Activated CD4-positive, CD25-positive, alpha-beta regulatory T cell treated with anti-CD3 and anti-CD28 coated beads, Interleukin-2, amount 50 U/mL, for 16 hours (primary cell): ENCODE results near the gene FOXL3.
"Not testable (repeated sequence)": the region's sequence is repeated elsewhere in the genome, so short reads cannot be mapped to it uniquely, and the experiment has no call there.

Experiments
- DNase-seq: peaks from one replicate; pipeline ENCODE4 v3.0.0-alpha.2; 2020; ENCODE audit warnings: low read depth, low spot score

FOXL3 gene

GRCh38 chr7:289209-289755, 688 bp upstream of the FOXL3 start:
- no peak for DNase-seq

GRCh38 chr7:290554-291372, 793 bp downstream of the FOXL3 start:
- DNase-seq: no peak

DNA sequence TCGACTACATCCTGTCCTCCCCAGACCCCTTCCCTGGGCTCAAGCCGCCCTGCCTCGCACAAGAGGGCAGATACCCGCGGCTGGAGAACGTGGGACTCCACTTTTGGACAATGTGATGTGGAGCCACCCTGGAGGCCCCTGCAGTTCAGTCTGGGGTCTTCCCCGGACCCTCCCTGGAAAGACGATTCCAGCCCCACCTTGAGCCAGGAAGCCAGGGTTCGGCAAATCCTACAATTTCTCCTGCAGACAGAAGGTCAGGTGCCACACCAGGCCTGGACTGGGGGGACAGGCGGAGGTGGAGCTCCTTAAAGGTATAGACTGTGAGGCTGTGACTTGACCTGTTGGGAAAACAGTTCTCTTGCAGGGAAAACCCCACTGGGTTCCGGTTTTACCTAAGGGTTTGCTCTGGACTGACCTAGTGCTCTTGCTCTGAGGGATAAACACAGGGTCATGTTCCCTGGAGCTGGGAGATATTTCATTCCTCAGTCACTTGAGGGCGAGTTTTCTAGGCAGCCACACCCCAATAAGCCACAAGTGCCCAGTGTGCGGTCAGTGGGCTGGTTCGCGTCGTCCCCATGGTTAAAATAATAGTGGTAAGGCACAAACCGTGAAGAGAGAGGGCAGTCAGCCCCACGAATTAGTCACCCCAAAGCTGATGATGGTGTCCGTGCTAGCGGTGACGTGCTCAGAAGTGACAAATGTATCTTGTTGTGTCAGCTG, 1.6 kb downstream of the FOXL3 start:
- DNase-seq: no peak

DNA sequence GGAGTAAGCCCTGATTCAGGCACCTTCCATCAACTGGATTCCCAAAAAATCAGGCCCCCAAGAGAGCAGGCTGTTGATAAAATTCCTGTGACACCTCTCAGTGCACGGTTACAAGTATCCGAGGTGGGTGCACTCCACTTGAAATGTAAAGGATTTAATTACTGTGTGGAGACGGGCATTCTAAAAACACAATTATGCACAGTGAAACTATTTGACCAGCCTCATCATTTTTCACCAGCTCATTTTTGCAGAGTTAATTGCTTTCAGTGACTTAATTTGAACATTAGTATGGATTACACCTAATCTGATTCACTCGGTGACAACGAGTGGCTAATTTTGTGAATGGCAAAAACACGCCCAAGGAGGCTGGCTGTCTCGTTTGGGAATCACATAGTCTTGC, 2.3 kb downstream of the FOXL3 start:
- no peak for DNase-seq

DNA sequence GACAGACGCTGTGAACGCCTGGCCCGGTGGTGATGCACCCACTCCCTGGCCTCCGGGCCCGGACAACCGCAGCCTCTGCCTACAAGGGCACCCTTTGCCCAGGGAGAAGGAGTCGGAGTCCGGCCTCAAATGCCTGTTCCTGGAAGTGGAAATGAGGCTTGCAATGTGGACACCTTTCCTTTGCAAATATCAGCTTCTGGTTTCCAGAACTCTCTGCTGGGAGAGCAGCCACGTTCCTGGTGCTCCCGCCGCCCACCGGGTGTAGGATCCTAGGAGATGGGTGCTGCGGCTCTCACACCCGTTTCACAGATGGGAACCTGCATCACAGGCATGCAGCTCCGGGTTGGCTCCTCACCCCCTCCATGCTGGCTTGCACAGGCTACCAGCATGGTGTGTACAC, 2.9 kb downstream of the FOXL3 start:
- no peak for DNase-seq

DNA sequence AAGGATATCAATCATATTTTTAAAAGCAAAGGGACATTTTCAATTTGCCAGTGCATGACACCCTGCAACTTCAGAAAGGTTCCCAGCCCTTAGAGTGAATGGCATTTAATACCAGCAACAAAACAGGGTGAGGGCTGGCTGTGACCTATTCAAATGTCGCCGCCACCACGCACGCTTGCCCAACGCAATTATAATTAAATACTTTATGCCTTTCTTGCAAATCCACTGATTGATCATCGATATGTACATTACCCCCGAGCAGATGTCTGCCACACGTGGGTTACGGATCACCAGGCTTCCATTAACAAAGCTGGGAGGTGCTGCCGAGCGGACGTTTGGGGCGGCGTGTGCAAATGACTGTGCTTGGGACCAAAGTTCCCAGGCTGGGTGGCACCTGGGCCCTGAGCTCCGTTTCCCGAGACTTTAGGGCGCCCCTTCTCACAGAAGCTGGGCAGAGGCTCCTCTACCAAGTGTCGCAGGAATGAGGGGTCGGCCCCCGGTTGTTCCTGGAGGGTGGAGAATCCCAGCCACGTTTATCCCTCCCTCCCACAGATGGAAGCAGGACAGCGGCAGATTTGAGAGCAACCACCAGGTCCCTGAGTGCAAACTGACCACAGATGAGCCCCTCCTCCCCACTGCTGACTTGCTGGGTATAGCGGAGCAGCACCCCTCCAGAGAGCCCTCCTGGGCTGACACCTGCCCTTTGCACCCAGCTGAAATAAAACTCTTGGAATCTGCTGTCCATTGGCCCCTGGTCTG, 3.9 kb downstream of the FOXL3 start:
- DNase-seq: no peak

DNA sequence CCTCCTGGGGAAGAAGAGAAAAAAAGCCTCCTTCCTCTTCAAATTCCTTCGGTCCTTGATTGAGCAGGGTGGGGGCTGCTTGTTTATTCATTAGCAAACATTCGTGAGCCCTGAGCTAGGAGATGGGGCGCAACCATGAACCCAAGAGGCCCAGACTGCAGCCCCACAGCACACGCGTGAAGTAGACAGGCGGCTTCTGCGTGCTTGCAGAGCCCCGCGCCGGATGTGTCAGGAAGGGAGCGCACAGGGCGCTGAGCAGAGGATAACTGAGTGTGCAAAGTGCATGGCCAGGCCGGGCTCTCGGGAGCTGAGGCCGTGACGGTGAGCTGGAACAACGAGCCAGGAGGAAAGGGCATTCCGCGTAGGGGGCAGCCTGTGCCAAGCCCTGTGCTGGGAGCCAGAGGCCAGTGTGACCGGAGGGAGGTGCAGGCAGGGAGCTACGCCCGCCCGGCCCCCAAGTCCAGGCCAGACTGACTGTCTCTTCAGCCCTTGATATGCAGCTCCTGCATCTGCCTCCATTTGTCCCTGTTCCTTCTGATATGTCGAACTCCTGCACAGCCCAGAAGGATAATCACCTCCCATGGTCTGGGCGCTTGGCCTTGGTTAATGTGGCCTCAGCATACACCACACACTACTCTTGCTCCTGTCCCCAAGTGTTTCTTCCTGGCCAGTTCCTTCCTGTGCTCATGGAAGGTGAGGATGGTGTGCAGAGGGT, 4.6 kb downstream of the FOXL3 start:
- no peak for DNase-seq

- no peak for DNase-seq
These were observed 5.5 kb downstream of the FOXL3 start for GRCh38 chr7:295155-296154.

- DNase-seq: no peak
These were observed 6.5 kb downstream of the FOXL3 start for GRCh38 chr7:296373-296945.

- not testable (repeated sequence) for DNase-seq
These were observed 7.2 kb downstream of the FOXL3 start for GRCh38 chr7:297141-297540.

DNA sequence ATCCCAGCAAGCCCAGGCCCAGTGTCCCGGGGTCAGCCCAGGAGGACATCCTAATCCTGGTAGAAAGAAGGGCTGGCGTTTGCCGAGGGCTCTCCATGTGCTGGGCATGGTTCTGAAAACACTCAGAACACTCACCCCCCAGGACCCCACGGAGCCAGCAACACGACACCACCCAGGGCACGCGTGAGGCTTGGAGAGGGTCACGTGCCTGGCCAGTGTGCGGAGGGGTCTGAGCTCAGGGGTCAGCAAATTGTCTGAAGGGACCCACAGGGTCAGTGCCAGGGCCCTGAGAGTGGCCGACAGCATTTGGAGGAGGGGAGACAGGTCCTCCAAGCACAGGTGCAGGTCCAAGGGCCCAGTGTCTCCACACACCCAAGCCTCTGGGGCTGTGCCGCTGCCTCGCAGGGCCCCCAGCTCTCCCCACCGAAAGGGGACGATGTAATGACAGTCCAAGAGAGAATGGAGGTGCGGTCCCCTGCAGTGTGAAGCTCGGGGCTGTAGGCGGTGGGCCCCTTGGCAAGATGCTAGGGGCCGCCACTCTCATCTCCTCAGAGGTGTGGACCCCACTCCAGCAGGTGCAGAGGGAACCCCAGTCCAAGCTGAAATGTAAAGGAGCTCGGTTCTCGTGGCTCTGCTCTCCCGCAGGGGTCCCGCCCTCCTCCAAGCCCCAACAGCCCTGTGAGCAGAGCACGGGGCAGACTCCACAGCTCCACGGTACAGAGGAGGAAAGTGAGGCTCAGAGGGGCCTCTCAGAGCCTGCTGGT, 7.8 kb downstream of the FOXL3 start:
- DNase-seq: no peak

- DNase-seq: no peak
These were observed 8.4 kb downstream of the FOXL3 start for GRCh38 chr7:298375-298702.

DNA sequence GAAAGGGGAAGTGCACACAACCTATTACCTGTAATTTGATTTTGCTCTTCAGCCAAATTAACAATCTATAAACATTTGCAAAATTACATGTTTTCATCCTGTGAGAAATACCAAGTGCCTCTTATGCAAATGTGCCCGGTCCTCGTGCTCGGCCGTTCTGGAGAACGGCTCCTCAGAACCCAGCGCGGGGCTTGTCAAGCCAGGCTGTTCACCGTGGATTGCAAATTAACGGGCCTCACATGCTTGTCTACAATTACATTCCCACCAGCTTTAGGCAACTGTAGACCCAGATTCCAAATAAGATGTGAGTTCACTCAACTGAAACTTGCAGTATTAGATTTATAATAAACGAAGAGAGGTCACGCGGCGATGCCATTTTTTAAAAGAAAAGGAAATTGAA, 8.8 kb downstream of the FOXL3 start:
- DNase-seq: no peak

- DNase-seq: no peak
These were observed 9.2 kb downstream of the FOXL3 start for GRCh38 chr7:299169-299568.

DNA sequence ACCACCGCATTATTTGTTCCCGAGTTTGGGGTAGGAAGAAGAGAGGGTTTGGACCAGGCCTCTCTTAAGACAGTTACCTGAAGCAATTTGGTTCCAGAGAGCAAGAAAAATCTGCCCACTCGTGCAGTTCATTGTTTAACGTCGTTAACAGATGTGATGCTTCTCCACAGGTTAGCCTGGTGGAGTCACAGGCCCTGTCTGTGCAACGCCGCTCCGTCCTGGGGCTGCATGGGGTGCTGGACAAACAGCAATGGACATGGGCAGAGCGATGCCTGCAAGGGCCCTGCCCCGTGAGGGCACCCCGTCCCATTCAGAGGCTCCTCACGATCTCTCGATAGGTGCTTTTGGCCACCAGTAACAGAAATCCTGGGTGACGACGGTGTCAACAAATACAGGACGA, 9.7 kb downstream of the FOXL3 start:
- no peak for DNase-seq

DNA sequence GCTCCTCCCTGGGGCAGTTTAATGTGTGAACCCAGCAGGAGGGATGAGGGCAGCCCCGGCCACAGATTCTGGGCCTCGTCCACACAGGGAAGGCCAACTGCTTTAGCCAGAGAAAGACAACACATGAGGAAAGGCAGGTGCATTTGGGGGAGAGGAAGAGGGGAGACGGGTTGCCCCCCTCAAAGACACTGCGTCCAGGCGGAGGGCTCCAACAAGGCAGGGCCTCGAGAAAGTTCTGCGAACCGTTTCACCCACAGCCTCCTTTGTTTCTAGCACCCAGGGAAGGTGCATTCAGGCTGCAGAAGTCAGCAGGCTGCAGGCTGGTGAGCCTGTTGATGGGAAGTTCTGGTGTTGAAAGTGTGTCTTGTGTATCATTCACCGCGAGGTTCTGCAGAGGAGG, 10.1 kb downstream of the FOXL3 start:
- DNase-seq: no peak

DNA sequence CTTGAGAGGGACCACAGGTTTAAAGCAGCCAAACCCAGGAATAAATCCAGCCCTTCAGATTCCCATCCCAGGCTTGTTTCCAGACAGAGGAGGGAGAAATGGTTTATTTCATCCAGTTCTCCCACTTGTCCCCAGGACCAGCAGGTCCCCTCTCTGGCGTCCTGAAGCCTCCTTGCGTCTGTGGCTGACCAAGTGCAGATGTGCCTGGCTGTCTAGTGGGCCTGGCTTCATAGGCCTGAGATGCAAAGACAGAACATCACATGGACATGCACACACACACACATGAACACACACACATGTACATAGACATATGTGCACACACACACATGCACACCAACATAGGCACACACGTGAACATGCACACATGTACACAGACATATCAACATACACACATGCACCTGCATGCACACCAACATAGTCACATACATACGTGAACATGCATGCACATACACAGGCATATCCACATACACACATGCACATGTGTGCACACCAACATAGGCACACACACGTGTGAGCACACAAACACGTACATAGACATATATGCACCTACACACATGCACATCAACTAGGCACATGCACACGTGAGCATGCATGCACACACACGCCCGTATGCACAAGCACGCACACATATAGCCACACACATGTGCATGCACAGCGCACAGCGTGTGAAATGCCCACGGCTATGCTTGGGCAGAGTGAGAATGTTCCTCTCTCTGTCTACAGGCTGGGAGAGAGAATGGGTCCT, 10.7 kb downstream of the FOXL3 start:
- no peak for DNase-seq

GRCh38 chr7:301291-302053, 11.5 kb downstream of the FOXL3 start:
- DNase-seq: no peak
